SK-N-MC (cell line): Measurements from ENCODE around the gene C11orf97.

ENCODE experiments used
- EZH2 ChIP-seq: fragments of 200-600 bp; sonication (generic); IDR thresholded peaks from one replicate; pipeline ENCODE4 v1.6.1; 2017; ENCODE audit warnings: antibody characterized with exemption
- POLR2AphosphoS5 ChIP-seq: IDR thresholded peaks from 2 replicates; pipeline ENCODE4 v1.6.1; 2012; ENCODE audit warnings: mild to moderate bottlenecking, low read depth, low read length, borderline replicate concordance

DNA sequence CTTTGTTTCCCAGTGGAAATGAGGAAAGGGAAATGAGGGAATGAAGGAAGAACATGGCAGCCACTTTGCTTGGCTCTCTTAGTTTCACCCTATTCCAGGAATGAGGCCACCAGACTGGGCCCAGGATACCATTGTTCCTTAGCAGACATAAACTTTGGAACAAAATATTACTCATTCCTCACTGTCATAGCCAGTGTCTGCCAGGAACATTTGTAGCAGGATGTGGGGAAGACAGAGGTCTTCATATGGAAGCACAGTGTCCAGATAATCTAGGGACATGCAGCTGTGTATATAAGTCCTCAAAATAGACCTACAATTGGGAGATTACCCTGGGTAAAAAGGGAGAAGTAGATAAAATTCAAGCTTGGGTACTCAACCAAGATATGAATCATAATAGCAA lies 16.3 kb downstream of the C11orf97 start:
- TF ChIP-seq POLR2AphosphoS5 (no peak), EZH2 (no peak)
